Activated CD8-positive, alpha-beta memory T cell treated with anti-CD3 and anti-CD28 coated beads for 36 hours (primary cell): ENCODE results near the gene HINT1. TPM values are rescaled to one million over a fixed set of nuclear protein-coding genes. Genes with fewer than 3 reads are reported as not detected.
"Not testable (repeated sequence)": the region's sequence is repeated elsewhere in the genome, so short reads cannot be mapped to it uniquely, and the experiment has no call there.

Experiments
- CTCF ChIA-PET: fragments of 350-600 bp; sonication (Branson Sonifier 250); formaldehyde crosslinking; loops from one replicate; lab custom pipeline; 2021; ENCODE audit warnings: antibody characterized with exemption; lab: Charles Lee
- POLR2A ChIA-PET: fragments of 350-600 bp; sonication (Branson Sonifier 250); formaldehyde crosslinking; loops from one replicate; lab custom pipeline; 2021; ENCODE audit warnings: antibody characterized with exemption; lab: Charles Lee
- total RNA-seq, 2 experiments: library from RNA; stranded (reverse); gene quantifications; one replicate each; pipeline ENCODE4 v1.2.3, GENCODE V29; 2021

HINT1 gene
- total RNA-seq, 2 experiments from 2014 or later, result 343 to 362 TPM

DNA sequence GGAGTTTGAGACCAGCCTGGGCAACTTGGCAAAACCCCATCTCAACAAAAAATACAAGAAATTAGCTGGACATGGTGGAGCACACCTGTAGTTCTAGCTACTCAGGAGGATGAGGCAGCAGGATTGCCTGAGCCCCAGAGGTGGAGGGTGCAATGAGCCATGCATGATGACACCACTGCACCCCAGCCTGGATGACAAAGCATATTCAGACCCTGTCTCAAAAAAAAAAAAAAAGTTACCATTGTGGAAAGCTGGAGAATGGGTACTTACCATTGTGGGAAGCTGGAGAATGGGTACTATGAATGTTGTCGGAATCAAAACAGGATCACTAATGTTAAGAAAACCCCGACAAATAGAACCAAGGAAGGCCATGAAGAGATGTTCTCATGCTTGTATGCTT is 25.7 kb downstream of the HINT1 start:
- POLR2A ChIA-PET, result no interaction called here
- CTCF ChIA-PET, result no interaction called here

- CTCF ChIA-PET, POLR2A ChIA-PET: not testable (repeated sequence)
These were observed 26.6 kb downstream of the HINT1 start for GRCh38 chr5:131138406-131138805.

DNA sequence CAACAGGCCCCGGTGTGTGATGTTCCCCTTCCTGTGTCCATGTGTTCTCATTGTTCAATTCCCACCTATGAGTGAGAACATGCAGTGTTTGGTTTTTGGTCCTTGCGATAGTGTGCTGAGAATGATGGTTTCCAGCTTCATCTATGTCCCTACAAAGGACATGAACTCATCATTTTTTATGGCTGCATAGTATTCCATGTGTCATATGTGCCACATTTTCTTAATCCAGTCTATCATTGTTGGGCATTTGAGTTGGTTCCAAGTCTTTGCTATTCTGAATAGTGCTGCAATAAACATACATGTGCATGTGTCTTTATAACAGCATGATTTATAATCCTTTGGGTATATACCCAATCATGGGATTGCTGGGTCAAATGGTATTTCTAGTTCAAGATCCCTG is 32.0 kb downstream of the HINT1 start:
- POLR2A ChIA-PET, CTCF ChIA-PET: not testable (repeated sequence)

GRCh38 chr5:131129306-131129705 is 35.8 kb downstream of the HINT1 start:
- ChIA-PET CTCF (no interaction called here), POLR2A (no interaction called here)

DNA sequence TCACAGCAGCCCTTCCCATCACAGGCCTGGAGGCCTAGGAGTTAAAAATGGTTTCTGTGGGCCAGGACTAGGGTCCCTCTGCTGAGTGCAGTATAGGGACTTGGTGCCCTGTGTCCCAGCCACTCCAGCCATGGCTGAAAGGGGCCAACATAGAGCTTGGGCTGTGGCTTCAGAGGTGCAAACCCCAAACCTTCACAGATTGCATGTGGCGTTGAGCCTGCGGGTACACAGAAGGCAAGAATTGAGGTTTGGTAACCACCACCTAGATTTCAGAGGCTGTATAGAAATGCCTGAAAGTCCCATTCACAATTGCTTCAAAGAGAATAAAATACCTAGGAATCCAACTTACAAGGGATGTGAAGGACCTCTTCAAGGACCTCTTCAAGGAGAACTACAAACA is 37.8 kb downstream of the HINT1 start:
- POLR2A ChIA-PET, CTCF ChIA-PET: not testable (repeated sequence)

DNA sequence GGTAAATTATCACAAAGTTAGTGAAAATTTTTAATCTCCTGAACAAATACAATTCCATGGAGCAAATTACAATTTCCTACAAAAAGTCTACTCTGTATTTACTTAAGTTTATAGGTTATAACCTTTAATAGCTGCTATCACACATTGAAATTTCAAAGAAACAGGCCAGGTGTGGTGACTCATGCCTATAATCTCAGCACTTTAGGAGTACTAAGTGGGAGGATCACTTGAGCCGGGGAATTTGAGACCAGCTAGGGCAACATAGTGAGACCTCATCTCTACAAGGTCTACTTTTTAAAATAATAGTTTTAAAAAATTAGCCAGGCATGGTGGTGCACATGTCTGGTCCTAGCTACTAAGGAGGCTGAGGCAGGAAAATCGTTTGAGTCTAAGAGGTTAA is 50.3 kb downstream of the HINT1 start:
- POLR2A ChIA-PET, result no interaction called here
- CTCF ChIA-PET, result no interaction called here

GRCh38 chr5:131112424-131112823 is 52.6 kb downstream of the HINT1 start:
- CTCF ChIA-PET, result interaction anchor here (1.4 kb wide), 1 partner anchor 304 kb away, joined by 5 read pairs; no protein-coding TSS in a partner anchor
- POLR2A ChIA-PET, result no interaction called here

DNA sequence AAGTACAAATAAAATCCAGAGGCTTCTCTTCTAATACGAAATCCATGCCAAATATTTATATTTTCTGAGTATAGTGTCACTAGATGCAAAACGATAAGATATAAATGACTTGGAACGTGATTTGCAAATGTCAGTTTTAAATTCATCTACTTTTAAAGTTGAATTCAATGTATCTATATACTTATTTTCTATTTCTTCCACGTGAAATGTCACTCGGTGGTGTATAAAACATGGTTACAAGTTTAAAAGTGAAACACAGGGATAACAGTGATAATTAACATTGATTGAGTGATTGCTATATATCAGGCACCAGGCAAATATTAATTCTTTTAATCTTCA is 54.8 kb downstream of the HINT1 start:
- POLR2A ChIA-PET, result no interaction called here
- CTCF ChIA-PET, result no interaction called here

DNA sequence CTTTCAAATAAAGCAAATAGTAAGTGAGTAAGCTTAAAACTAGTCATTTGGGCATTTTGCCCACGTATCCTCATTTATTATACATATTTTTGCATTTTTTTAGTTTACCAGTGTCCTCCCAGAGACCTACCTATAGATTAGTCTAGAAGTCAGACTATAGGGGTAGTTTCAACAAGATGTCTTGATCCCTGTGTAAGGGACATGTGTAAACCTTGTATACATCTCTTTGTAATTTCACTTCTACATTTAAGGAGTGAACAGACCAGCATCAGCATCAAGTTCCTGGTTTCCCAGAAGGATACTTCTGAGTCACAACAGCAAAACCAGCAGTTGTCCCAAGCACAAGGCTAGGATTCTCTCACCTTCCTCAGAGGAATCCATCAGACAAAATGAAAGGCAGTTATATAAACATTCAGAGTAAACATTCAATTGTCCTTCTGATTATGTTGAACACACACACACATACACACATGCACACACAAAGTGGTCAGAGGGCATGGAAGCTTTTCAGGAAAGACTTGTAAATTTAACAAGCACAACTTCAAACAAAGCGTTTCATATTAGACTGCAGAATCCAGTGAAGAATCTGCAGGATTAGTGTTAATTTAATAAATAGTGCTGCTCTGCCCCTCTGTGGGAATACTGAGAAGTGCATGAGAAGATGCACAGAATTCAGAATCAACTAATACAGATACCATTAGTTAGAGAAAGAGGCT is 55.4 kb downstream of the HINT1 start:
- CTCF ChIA-PET, result interaction anchor here (2.0 kb wide), 1 partner anchor 238 kb away, joined by 6 read pairs; no protein-coding TSS in a partner anchor

More for the DNA sequence above, 55.4 kb downstream of the HINT1 start:
- POLR2A ChIA-PET, result no interaction called here

Other genes with a start within 250 kb of the HINT1 start
- gene LYRM7, start 5.7 kb upstream of the HINT1 start, total RNA-seq, result 10 to 100 TPM; 24.1 to 24.5 TPM
- 100 to 1,000 TPM; 105 to 106 TPM for gene CDC42SE2, start 98.8 kb upstream of the HINT1 start, total RNA-seq